Astrocyte (in vitro differentiated cells and primary cell): ENCODE results near the gene TNFRSF4.

ENCODE experiments used
- CTCF ChIP-seq: IDR thresholded peaks from 2 replicates; pipeline ENCODE4 v1.5.1; 2011; ENCODE audit warnings: low read depth, mild to moderate bottlenecking, inconsistent platforms, low read length, moderate library complexity; ENCODE audit not compliant: insufficient read depth
- EZH2 ChIP-seq: IDR thresholded peaks from 2 replicates; pipeline ENCODE4 v1.6.1; 2012; ENCODE audit warnings: mild to moderate bottlenecking, low read length, inconsistent platforms; ENCODE audit not compliant: insufficient read depth

GRCh38 chr1:1226566-1227362 is 12.8 kb upstream of the TNFRSF4 start:
- TF ChIP-seq CTCF (no peak), EZH2 (no peak)
